Testis (tissue), 3 donors: ENCODE results near the gene TMEM135. TPM values are rescaled to one million over a fixed set of nuclear protein-coding genes. Genes with fewer than 3 reads are reported as not detected.

Source experiments
- DNase-seq: peaks from one replicate; pipeline ENCODE4 v3.0.0-alpha.2; 2019
- H3K27ac ChIP-seq, 2 donors: fragments of 200-600 bp; sonication (generic); one replicate each; pipeline ENCODE4 v1.5.1; 2019
- H3K27me3 ChIP-seq: fragments of 200-600 bp; sonication (generic); one replicate; pipeline ENCODE4 v1.5.1; 2019
- H3K36me3 ChIP-seq: fragments of 200-600 bp; sonication (generic); one replicate; pipeline ENCODE4 v1.5.1; 2017; ENCODE audit warnings: low read depth; ENCODE audit errors: missing control alignments
- H3K4me1 ChIP-seq: fragments of 200-600 bp; sonication (generic); one replicate; pipeline ENCODE4 v1.5.1; 2019
- H3K4me3 ChIP-seq, 2 donors: fragments of 200-600 bp; sonication (generic); one replicate each; pipeline ENCODE4 v1.5.1; 2017 to 2019
- H3K9me3 ChIP-seq: fragments of 200-600 bp; sonication (generic); one replicate; pipeline ENCODE4 v1.5.1; 2017
- CTCF ChIP-seq, 3 experiments: fragments of 450-650 bp in 2 of 3; fragments of 200-600 bp in 1 of 3; sonication (generic) in 1 of 3; IDR thresholded peaks; one replicate each; pipeline ENCODE4 v1.5.1; 2016 to 2019; ENCODE audit warnings: antibody characterized with exemption in 3 of 3, mild to moderate bottlenecking in 2 of 3, moderate library complexity in 1 of 3
- POLR2A ChIP-seq: fragments of 450-650 bp; IDR thresholded peaks from one replicate; pipeline ENCODE4 v1.6.1; 2017; ENCODE audit warnings: antibody characterized with exemption, mild to moderate bottlenecking, moderate library complexity
- WGBS, 2 donors: methylation state at CpG; one replicate each; pipeline ENCODE4 v1.1.5; 2018; 5-methylcytosine and 5-hydroxymethylcytosine counted together
- intact Hi-C: fragments of 100-400 bp; cut with DNase I; formaldehyde crosslinking; loops from one replicate; pipeline ENCODE4 v1.15.1; 2023; ENCODE audit warnings: low total_unique reads
- polyA plus RNA-seq: library from polyadenylated mRNA; stranded (reverse); fragments of 350-450 nt; fragmentation: Illumina TruSeq; extraction: RNeasy Lipid Tissue Mini Kit (QIAGEN cat#74804); gene quantifications from one replicate; pipeline ENCODE4 v1.2.3, GENCODE V29; 2014; ENCODE audit warnings: low read depth, low replicate concordance; ENCODE audit not compliant: insufficient read depth
- total RNA-seq, 2 donors: library from RNA; depleted of rRNA; stranded (reverse); fragments of >200 nt; gene quantifications; one replicate each; pipeline ENCODE4 v1.2.3, GENCODE V29; 2016

The TMEM135 gene
- total and polyA plus RNA-seq, 3 donors from 2014 or later: 21.3 to 59.0 (median 42.1) TPM

GRCh38 chr11:87116185-87116584, 78.5 kb downstream of the TMEM135 start:
- Histone ChIP-seq H3K9me3 (no peaks in the 10 kb centered on the region), H3K4me3 (no peak overlapping the region), H3K27ac (no peak overlapping the region), H3K27me3 (no peaks in the 10 kb centered on the region), H3K4me1 (peaks cover 20% of the 10 kb centered on the region), H3K36me3 (no peaks in the 10 kb centered on the region)
- DNase-seq: no peak
- intact Hi-C loops: no loop called here
- TF ChIP-seq CTCF (IDR thresholded peaks at IDR 0.05) (no peak), POLR2A (no peak)
- 96 to 97% methylated on average over 1 of the region's 1 CpG for WGBS, 2 donors

GRCh38 chr11:87120937-87121336, 83.2 kb downstream of the TMEM135 start:
- Histone ChIP-seq H3K27ac (no peak overlapping the region), H3K4me1 (no peaks in the 10 kb centered on the region), H3K36me3 (no peaks in the 10 kb centered on the region), H3K9me3 (no peaks in the 10 kb centered on the region), H3K4me3 (no peak overlapping the region), H3K27me3 (no peaks in the 10 kb centered on the region)
- TF ChIP-seq CTCF (IDR thresholded peaks at IDR 0.05) (no peak), POLR2A (no peak)
- WGBS, 2 donors: 96 to 100% methylated on average over 1 of the region's 1 CpG
- DNase-seq: no peak
- intact Hi-C loops: no loop called here

- TF ChIP-seq POLR2A (no peak), CTCF (IDR thresholded peaks at IDR 0.05) (no peak)
- Histone ChIP-seq H3K9me3 (no peaks in the 10 kb centered on the region), H3K4me1 (no peaks in the 10 kb centered on the region), H3K27ac (no peak overlapping the region), H3K4me3 (no peak overlapping the region), H3K27me3 (no peaks in the 10 kb centered on the region), H3K36me3 (no peaks in the 10 kb centered on the region)
- no peak for DNase-seq
- intact Hi-C loops: no loop called here
- 88 to 90% methylated on average over 3 of the region's 3 CpGs for WGBS, 2 donors
Measured at GRCh38 chr11:87122852-87123251, 85.1 kb downstream of the TMEM135 start.

- 88 to 92% methylated on average over 2 of the region's 2 CpGs for WGBS, 2 donors
- H3K27me3 ChIP-seq: no peaks in the 10 kb centered on the region
- intact Hi-C loops: no loop called here
- H3K9me3 ChIP-seq: no peaks in the 10 kb centered on the region
- no peaks in the 10 kb centered on the region for H3K36me3 ChIP-seq
- DNase-seq: no peak
- no peak for TF ChIP-seq POLR2A
- no peak for TF ChIP-seq CTCF (IDR thresholded peaks at IDR 0.05)
- H3K4me3 ChIP-seq: no peak overlapping the region
- no peak overlapping the region for H3K27ac ChIP-seq
- H3K4me1 ChIP-seq: no peaks in the 10 kb centered on the region
Measured at GRCh38 chr11:87125257-87125656, 87.5 kb downstream of the TMEM135 start.

- DNase-seq: no peak
- intact Hi-C loops: no loop called here
- Histone ChIP-seq H3K9me3 (no peaks in the 10 kb centered on the region), H3K27me3 (no peaks in the 10 kb centered on the region), H3K36me3 (no peaks in the 10 kb centered on the region), H3K27ac (no peak overlapping the region), H3K4me3 (no peak overlapping the region), H3K4me1 (no peaks in the 10 kb centered on the region)
- TF ChIP-seq CTCF (IDR thresholded peaks at IDR 0.05): no peak
- no peak for TF ChIP-seq POLR2A
- WGBS, 2 donors: 72 to 81% methylated on average over 4 of the region's 4 CpGs
Measured at GRCh38 chr11:87127101-87127500, 89.4 kb downstream of the TMEM135 start.
